GM12891 (cell line): ENCODE data around the gene FCAMR. TPM values are rescaled to one million over a fixed set of nuclear protein-coding genes. Genes with fewer than 3 reads are reported as not detected.

Source experiments
- DNase-seq: peaks from one replicate; pipeline ENCODE4 v3.0.0; 2011; ENCODE audit warnings: low spot score; ENCODE audit not compliant: insufficient read length
- FAIRE-seq: peaks from 2 replicates; lab custom pipeline; 2011; peaks lifted over from hg19 to GRCh38; lab: Jason Lieb, UNC
- PAX5 ChIP-seq: IDR thresholded peaks from 2 replicates; pipeline ENCODE4 v1.6.1; 2011; ENCODE audit warnings: low read length, moderate library complexity, mild to moderate bottlenecking; ENCODE audit not compliant: insufficient read depth, severe bottlenecking
- POLR2A ChIP-seq: IDR thresholded peaks from 2 replicates; pipeline ENCODE4 v1.6.1; 2011; ENCODE audit warnings: low read depth, low read length, control low read depth
- POLR2AphosphoS5 ChIP-seq: IDR thresholded peaks from 2 replicates; pipeline ENCODE4 v1.6.1; 2011; ENCODE audit warnings: low read depth, low read length, control low read depth
- POU2F2 ChIP-seq: IDR thresholded peaks from 2 replicates; pipeline ENCODE4 v1.6.1; 2011; ENCODE audit warnings: low read depth, mild to moderate bottlenecking, control low read depth, low read length, moderate library complexity
- SPI1 ChIP-seq: IDR thresholded peaks from 2 replicates; pipeline ENCODE4 v1.6.1; 2011; ENCODE audit warnings: low read depth, low read length, control low read depth
- TAF1 ChIP-seq: IDR thresholded peaks from 2 replicates; pipeline ENCODE4 v1.6.1; 2011; ENCODE audit warnings: low read depth, low read length, control low read depth
- polyA plus RNA-seq: library from polyadenylated mRNA; unstranded; fragments of >200 nt; gene quantifications from one replicate; pipeline ENCODE4 v1.2.1, GENCODE V29; 2012; ENCODE audit warnings: low read depth, missing spikeins, inconsistent platforms; ENCODE audit not compliant: missing spikeins

The FCAMR gene
- 0.08 TPM for polyA plus RNA-seq

- FAIRE-seq (peak; percentile 45), DNase-seq (no peak)
- TF ChIP-seq POLR2A (no peak), PAX5 (no peak), TAF1 (no peak), SPI1 (no peak), POLR2AphosphoS5 (no peak), POU2F2 (no peak)
Observed at GRCh38 chr1:206970446-206970845, at the start of gene FCAMR. Gene FCAMR (minus strand): TSS chr1:206970460. CDS start chr1:206970125, 335 bp downstream.

- FAIRE-seq (no peak), DNase-seq (no peak)
- TF ChIP-seq POU2F2 (no peak), PAX5 (no peak), TAF1 (no peak), SPI1 (no peak), POLR2A (no peak), POLR2AphosphoS5 (no peak)
Observed at GRCh38 chr1:207019661-207020060, 49.4 kb upstream of the FCAMR start.

- no peak for FAIRE-seq
- no peak for DNase-seq
- TF ChIP-seq PAX5 (no peak), POU2F2 (no peak), POLR2A (no peak), TAF1 (no peak), POLR2AphosphoS5 (no peak), SPI1 (no peak)
Observed at GRCh38 chr1:207019161-207019560, 48.9 kb upstream of the FCAMR start.

GRCh38 chr1:207018707-207019106 lies 48.4 kb upstream of the FCAMR start:
- DNase-seq (no peak), FAIRE-seq (no peak)
- TF ChIP-seq POLR2A (no peak), TAF1 (no peak), POU2F2 (no peak), POLR2AphosphoS5 (no peak), SPI1 (no peak), PAX5 (no peak)

- TF ChIP-seq POLR2AphosphoS5 = no peak
- TF ChIP-seq POLR2A = no peak
- no peak for TF ChIP-seq PAX5
- no peak for TF ChIP-seq POU2F2
- TF ChIP-seq SPI1 = no peak
- TF ChIP-seq TAF1 = no peak
- DNase-seq = no peak
- FAIRE-seq = no peak
Observed at GRCh38 chr1:207017615-207018559, 47.6 kb upstream of the FCAMR start.

GRCh38 chr1:207015791-207016190 lies 45.5 kb upstream of the FCAMR start:
- no peak for TF ChIP-seq POLR2A
- FAIRE-seq (no peak), DNase-seq (no peak)

- FAIRE-seq = no peak
- no peak for DNase-seq
- no peak for TF ChIP-seq POLR2AphosphoS5
- TF ChIP-seq SPI1 = no peak
- no peak for TF ChIP-seq POU2F2
- TF ChIP-seq PAX5 = no peak
- TF ChIP-seq TAF1 = no peak
Observed at GRCh38 chr1:207014728-207015127, 44.5 kb upstream of the FCAMR start.

- no peak for FAIRE-seq
- DNase-seq = no peak
- TF ChIP-seq TAF1 = no peak
- TF ChIP-seq POLR2A = no peak
- TF ChIP-seq POU2F2 = no peak
- no peak for TF ChIP-seq SPI1
- no peak for TF ChIP-seq POLR2AphosphoS5
- no peak for TF ChIP-seq PAX5
Observed at GRCh38 chr1:207013321-207014085, 43.2 kb upstream of the FCAMR start.

GRCh38 chr1:207010726-207011125 lies 40.5 kb upstream of the FCAMR start:
- no peak for FAIRE-seq
- no peak for DNase-seq
- TF ChIP-seq POLR2A = no peak
- TF ChIP-seq POLR2AphosphoS5 = no peak
- TF ChIP-seq TAF1 = no peak
- no peak for TF ChIP-seq PAX5
- no peak for TF ChIP-seq POU2F2
- no peak for TF ChIP-seq SPI1

- TF ChIP-seq TAF1 (no peak), SPI1 (no peak), PAX5 (no peak), POLR2A (no peak), POU2F2 (no peak), POLR2AphosphoS5 (no peak)
- DNase-seq = no peak
- no peak for FAIRE-seq
Observed at GRCh38 chr1:207009945-207010344, 39.7 kb upstream of the FCAMR start.
